Measurements from ENCODE around the gene UBXN6. TPM values are rescaled to one million over a fixed set of nuclear protein-coding genes. Genes with fewer than 3 reads are reported as not detected.
A peak's percentile ranks its signal among the peaks of the same experiment; 100 is the strongest.

The UBXN6 gene
- total RNA-seq, 1 experiment from 2014 or later: 34.1 TPM

GRCh38 chr19:4446704-4447200 is 10.8 kb downstream of the UBXN6 start:
- Histone ChIP-seq H4K5ac (ENCODE audit: insufficient read length, low read depth, low read length) (no peak overlapping the region), H3K4me2 (ENCODE audit: insufficient read depth, insufficient read length, low read length) (no peak overlapping the region), H4K8ac (replicated peaks; ENCODE audit: insufficient read length, low read depth, low read length) (no peak overlapping the region), H3K27ac (ENCODE audit: insufficient read length, low read depth, low read length) (no peak overlapping the region), H3K4ac (ENCODE audit: low read depth, low read length) (no peak overlapping the region), H3K4me1 (ENCODE audit: insufficient read depth, low read length) (no peaks in the 10 kb centered on the region), H2BK15ac (ENCODE audit: low read depth, low read length) (no peak overlapping the region), H2BK5ac (ENCODE audit: insufficient read length, low read length) (no peak overlapping the region), H3K18ac (ENCODE audit: insufficient read length, low read depth, low read length) (no peak overlapping the region), H3K9ac (ENCODE audit: extremely low read depth, insufficient read length, low read length) (no peak overlapping the region), H2BK120ac (ENCODE audit: low read depth, low read length, poor library complexity, severe bottlenecking) (no peak overlapping the region), H2BK20ac (ENCODE audit: low read depth, low read length, poor library complexity, severe bottlenecking) (no peak overlapping the region), H3K79me1 (ENCODE audit: insufficient read depth, low read depth, low read length, poor library complexity, severe bottlenecking) (no peaks in the 10 kb centered on the region), H3K9me3 (ENCODE audit: control insufficient read depth, low read depth, low read length) (no peaks in the 10 kb centered on the region), H3K14ac (ENCODE audit: insufficient read depth, low read length) (no peak overlapping the region; the same call in 1 of the 2 replicates), H2BK12ac (ENCODE audit: insufficient read length, low read depth, low read length) (no peak overlapping the region), H3K27me3 (ENCODE audit: insufficient read depth, low read length) (no peaks in the 10 kb centered on the region), H4K91ac (ENCODE audit: insufficient read length, low read depth, low read length) (no peak overlapping the region), H2AFZ (ENCODE audit: low read length) (no peak overlapping the region), H3K23ac (ENCODE audit: insufficient read length, low read depth, low read length) (no peak overlapping the region), H3K56ac (ENCODE audit: insufficient read length, low read depth, low read length) (no peak overlapping the region), H4K20me1 (ENCODE audit: control insufficient read depth, insufficient read depth, insufficient read length) (no peaks in the 10 kb centered on the region), H3K23me2 (ENCODE audit: insufficient read length, low read depth, low read length, poor library complexity, severe bottlenecking) (no peaks in the 10 kb centered on the region), H3K79me2 (ENCODE audit: insufficient read depth, low read length) (no peaks in the 10 kb centered on the region), H2AK5ac (ENCODE audit: insufficient read length, low read length) (no peak overlapping the region), H3T11ph (ENCODE audit: low read length) (no peak overlapping the region)
- Mint-ChIP-seq H3K36me3 (ENCODE audit: insufficient read depth in 1 of 3, low read depth in 3 of 3) (peaks cover 20 to 64% (median 44%) of the 10 kb centered on the region in 3 experiments), H3K9me3 (no peaks in the 10 kb centered on the region), H3K27me3 (ENCODE audit: low read depth) (no peaks in the 10 kb centered on the region; the same call in 1 of the 2 replicates), H3K27ac (peak overlapping the region in 1 of 3 experiments; percentile 89; a peak in 3 of 7 replicates), H3K4me1 (0 out of 4 replicates have a peak, but pooled peaks cover 0 to 5% of the 10 kb centered on the region in 2 experiments), H3K4me3 (no peak overlapping the region)
- no peak for DNase-seq
- TF ChIP-seq CTCF (conservative IDR thresholded peaks at IDR 0.05): no peak
- no CpG with 5 or more reads among the region's 15 CpGs for WGBS (ENCODE audit: extremely low coverage, insufficient read length, low lambda C conversion rate)

Data from H9 (cell line).